ENCODE results near the gene SEZ6.

Gene SEZ6

GRCh38 chr17:28974451-28974850, 31.4 kb downstream of the SEZ6 start:
- Histone ChIP-seq H3K9me3 (ENCODE audit: control insufficient read depth in 2 of 2, low read length in 2 of 2) (no peaks in the 10 kb centered on the region), H3K4me3 (ENCODE audit: low read length in 2 of 2) (no peak overlapping the region), H3K9ac (ENCODE audit: low read length in 2 of 2) (no peak overlapping the region), H3K27me3 (ENCODE audit: control insufficient read depth in 1 of 2, insufficient read depth in 2 of 2, low read length in 2 of 2) (no peaks in the 10 kb centered on the region), H3K4me1 (ENCODE audit: control insufficient read depth, insufficient read depth, low read length) (peaks cover 12% of the 10 kb centered on the region), H3K36me3 (ENCODE audit: control insufficient read depth in 2 of 2, insufficient read depth in 2 of 2, low read length in 2 of 2) (no peaks in the 10 kb centered on the region), H3K27ac (ENCODE audit: low read length) (no peak overlapping the region)

GRCh38 chr17:28973425-28973824, 32.4 kb downstream of the SEZ6 start:
- Histone ChIP-seq H3K4me3 (ENCODE audit: low read length in 2 of 2) (no peak overlapping the region), H3K9ac (ENCODE audit: low read length in 2 of 2) (no peak overlapping the region), H3K27ac (ENCODE audit: low read length) (no peak overlapping the region), H3K27me3 (ENCODE audit: control insufficient read depth in 1 of 2, insufficient read depth in 2 of 2, low read length in 2 of 2) (no peaks in the 10 kb centered on the region), H3K4me1 (ENCODE audit: control insufficient read depth, insufficient read depth, low read length) (peaks cover 12% of the 10 kb centered on the region), H3K36me3 (ENCODE audit: control insufficient read depth in 2 of 2, insufficient read depth in 2 of 2, low read length in 2 of 2) (no peaks in the 10 kb centered on the region), H3K9me3 (ENCODE audit: control insufficient read depth in 2 of 2, low read length in 2 of 2) (no peaks in the 10 kb centered on the region)

GRCh38 chr17:28972437-28972836, 33.4 kb downstream of the SEZ6 start:
- Histone ChIP-seq H3K4me1 (ENCODE audit: control insufficient read depth, insufficient read depth, low read length) (peaks cover 12% of the 10 kb centered on the region), H3K9me3 (ENCODE audit: control insufficient read depth in 2 of 2, low read length in 2 of 2) (no peaks in the 10 kb centered on the region), H3K27me3 (ENCODE audit: control insufficient read depth in 1 of 2, insufficient read depth in 2 of 2, low read length in 2 of 2) (no peaks in the 10 kb centered on the region), H3K4me3 (ENCODE audit: low read length in 2 of 2) (no peak overlapping the region), H3K27ac (ENCODE audit: low read length) (no peak overlapping the region), H3K36me3 (ENCODE audit: control insufficient read depth in 2 of 2, insufficient read depth in 2 of 2, low read length in 2 of 2) (no peaks in the 10 kb centered on the region), H3K9ac (ENCODE audit: low read length in 2 of 2) (no peak overlapping the region)

- Histone ChIP-seq H3K36me3 (ENCODE audit: control insufficient read depth in 2 of 2, insufficient read depth in 2 of 2, low read length in 2 of 2) (no peaks in the 10 kb centered on the region), H3K4me1 (ENCODE audit: control insufficient read depth, insufficient read depth, low read length) (peaks cover 12% of the 10 kb centered on the region), H3K27ac (ENCODE audit: low read length) (no peak overlapping the region), H3K4me3 (ENCODE audit: low read length in 2 of 2) (no peak overlapping the region), H3K9me3 (ENCODE audit: control insufficient read depth in 2 of 2, low read length in 2 of 2) (no peaks in the 10 kb centered on the region), H3K27me3 (ENCODE audit: control insufficient read depth in 1 of 2, insufficient read depth in 2 of 2, low read length in 2 of 2) (no peaks in the 10 kb centered on the region), H3K9ac (ENCODE audit: low read length in 2 of 2) (no peak overlapping the region)
These were observed 35.0 kb downstream of the SEZ6 start for GRCh38 chr17:28970879-28971278.

GRCh38 chr17:28969706-28970393, 36.0 kb downstream of the SEZ6 start:
- no peaks in the 10 kb centered on the region for H3K27me3 ChIP-seq (ENCODE audit: control insufficient read depth in 1 of 2, insufficient read depth in 2 of 2, low read length in 2 of 2)
- H3K4me1 ChIP-seq (ENCODE audit: control insufficient read depth, insufficient read depth, low read length) = peaks cover 12% of the 10 kb centered on the region
- H3K4me3 ChIP-seq (ENCODE audit: low read length in 2 of 2) = no peak overlapping the region
- H3K9ac ChIP-seq (ENCODE audit: low read length in 2 of 2) = no peak overlapping the region
- H3K27ac ChIP-seq (ENCODE audit: low read length) = no peak overlapping the region
- H3K9me3 ChIP-seq (ENCODE audit: control insufficient read depth in 2 of 2, low read length in 2 of 2) = no peaks in the 10 kb centered on the region
- no peaks in the 10 kb centered on the region for H3K36me3 ChIP-seq (ENCODE audit: control insufficient read depth in 2 of 2, insufficient read depth in 2 of 2, low read length in 2 of 2)

- H3K36me3 ChIP-seq (ENCODE audit: control insufficient read depth in 2 of 2, insufficient read depth in 2 of 2, low read length in 2 of 2) = no peaks in the 10 kb centered on the region
- H3K9ac ChIP-seq (ENCODE audit: low read length in 2 of 2) = no peak overlapping the region
- peaks cover 12% of the 10 kb centered on the region for H3K4me1 ChIP-seq (ENCODE audit: control insufficient read depth, insufficient read depth, low read length)
- H3K4me3 ChIP-seq (ENCODE audit: low read length in 2 of 2) = no peak overlapping the region
- H3K27ac ChIP-seq (ENCODE audit: low read length) = no peak overlapping the region
- no peaks in the 10 kb centered on the region for H3K9me3 ChIP-seq (ENCODE audit: control insufficient read depth in 2 of 2, low read length in 2 of 2)
- no peaks in the 10 kb centered on the region for H3K27me3 ChIP-seq (ENCODE audit: control insufficient read depth in 1 of 2, insufficient read depth in 2 of 2, low read length in 2 of 2)
These were observed 36.9 kb downstream of the SEZ6 start for GRCh38 chr17:28968914-28969295.

GRCh38 chr17:28968231-28968913, 37.5 kb downstream of the SEZ6 start:
- no peak overlapping the region for H3K9ac ChIP-seq (ENCODE audit: low read length in 2 of 2)
- H3K27ac ChIP-seq (ENCODE audit: low read length) = no peak overlapping the region
- H3K27me3 ChIP-seq (ENCODE audit: control insufficient read depth in 1 of 2, insufficient read depth in 2 of 2, low read length in 2 of 2) = peaks cover 0 to under 1% of the 10 kb centered on the region in 2 donors
- no peak overlapping the region for H3K4me3 ChIP-seq (ENCODE audit: low read length in 2 of 2)
- peaks cover 10% of the 10 kb centered on the region for H3K4me1 ChIP-seq (ENCODE audit: control insufficient read depth, insufficient read depth, low read length)
- no peaks in the 10 kb centered on the region for H3K36me3 ChIP-seq (ENCODE audit: control insufficient read depth in 2 of 2, insufficient read depth in 2 of 2, low read length in 2 of 2)
- H3K9me3 ChIP-seq (ENCODE audit: control insufficient read depth in 2 of 2, low read length in 2 of 2) = no peaks in the 10 kb centered on the region

- Histone ChIP-seq H3K27ac (ENCODE audit: low read length) (no peak overlapping the region), H3K9ac (ENCODE audit: low read length in 2 of 2) (no peak overlapping the region)
These were observed 38.4 kb downstream of the SEZ6 start for GRCh38 chr17:28967221-28968135.

GRCh38 chr17:28963841-28964240, 42.0 kb downstream of the SEZ6 start:
- H3K36me3 ChIP-seq (ENCODE audit: control insufficient read depth in 2 of 2, insufficient read depth in 2 of 2, low read length in 2 of 2) = no peaks in the 10 kb centered on the region
- no peaks in the 10 kb centered on the region for H3K4me1 ChIP-seq (ENCODE audit: control insufficient read depth, insufficient read depth, low read length)
- no peak overlapping the region for H3K27ac ChIP-seq (ENCODE audit: low read length)
- no peak overlapping the region for H3K9ac ChIP-seq (ENCODE audit: low read length in 2 of 2)
- H3K27me3 ChIP-seq (ENCODE audit: control insufficient read depth in 1 of 2, insufficient read depth in 2 of 2, low read length in 2 of 2) = peaks cover 0 to 2% of the 10 kb centered on the region in 2 donors
- H3K9me3 ChIP-seq (ENCODE audit: control insufficient read depth in 2 of 2, low read length in 2 of 2) = no peaks in the 10 kb centered on the region
- H3K4me3 ChIP-seq (ENCODE audit: low read length in 2 of 2) = no peak overlapping the region

More at GRCh38 chr17:28967221-28968135, 38.4 kb downstream of the SEZ6 start:
- Histone ChIP-seq H3K4me3 (ENCODE audit: low read length in 2 of 2) (no peak overlapping the region), H3K27me3 (ENCODE audit: control insufficient read depth in 1 of 2, insufficient read depth in 2 of 2, low read length in 2 of 2) (peaks cover 0 to 2% of the 10 kb centered on the region in 2 donors), H3K9me3 (ENCODE audit: control insufficient read depth in 2 of 2, low read length in 2 of 2) (no peaks in the 10 kb centered on the region), H3K4me1 (ENCODE audit: control insufficient read depth, insufficient read depth, low read length) (peaks cover 6% of the 10 kb centered on the region), H3K36me3 (ENCODE audit: control insufficient read depth in 2 of 2, insufficient read depth in 2 of 2, low read length in 2 of 2) (no peaks in the 10 kb centered on the region)

- no peaks in the 10 kb centered on the region for H3K36me3 ChIP-seq (ENCODE audit: control insufficient read depth in 2 of 2, insufficient read depth in 2 of 2, low read length in 2 of 2)
- H3K4me1 ChIP-seq (ENCODE audit: control insufficient read depth, insufficient read depth, low read length) = no peaks in the 10 kb centered on the region
- H3K27ac ChIP-seq (ENCODE audit: low read length) = no peak overlapping the region
- H3K9ac ChIP-seq (ENCODE audit: low read length in 2 of 2) = no peak overlapping the region
- H3K27me3 ChIP-seq (ENCODE audit: control insufficient read depth in 1 of 2, insufficient read depth in 2 of 2, low read length in 2 of 2) = peaks cover 0 to 2% of the 10 kb centered on the region in 2 donors
- no peaks in the 10 kb centered on the region for H3K9me3 ChIP-seq (ENCODE audit: control insufficient read depth in 2 of 2, low read length in 2 of 2)
- no peak overlapping the region for H3K4me3 ChIP-seq (ENCODE audit: low read length in 2 of 2)
These were observed 42.7 kb downstream of the SEZ6 start for GRCh38 chr17:28963055-28963611.

Data from stomach smooth muscle (tissue), 2 donors.